ENCODE results near the gene ERC1.

DNA sequence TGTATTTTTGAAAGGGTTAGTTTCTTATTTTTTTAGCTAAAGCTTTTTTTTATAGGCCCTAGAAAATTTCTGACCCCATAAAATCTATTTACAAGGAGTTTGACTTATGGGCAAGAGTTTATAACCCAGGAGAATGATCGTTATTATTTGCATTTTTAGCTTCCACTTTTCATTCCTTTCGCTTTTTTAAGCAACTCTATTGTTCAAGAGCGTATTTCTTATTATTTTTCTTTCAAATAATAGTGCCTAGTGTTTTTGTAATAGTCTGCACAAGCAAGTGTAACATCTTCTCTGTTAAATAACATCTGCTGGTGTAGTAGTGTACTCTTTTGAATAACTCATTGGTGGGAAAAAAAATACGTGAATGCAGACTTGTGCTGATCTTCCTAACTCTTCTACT is 216.3 kb downstream of the ERC1 start:
- TF ChIP-seq POLR2A (IDR thresholded peaks at IDR 0.05; ENCODE audit: low read length) (no peak), GATA1 (IDR thresholded peaks at IDR 0.05; ENCODE audit: low read depth, low read length) (no peak)
